ENCODE data around the gene TMEM53. TPM values are rescaled to one million over a fixed set of nuclear protein-coding genes. Genes with fewer than 3 reads are reported as not detected.
"Not testable (repeated sequence)": the region's sequence is repeated elsewhere in the genome, so short reads cannot be mapped to it uniquely, and the experiment has no call there.

Gene TMEM53
- total RNA-seq, 2 experiments from 2014 or later = 4.3 to 5.5 TPM

DNA sequence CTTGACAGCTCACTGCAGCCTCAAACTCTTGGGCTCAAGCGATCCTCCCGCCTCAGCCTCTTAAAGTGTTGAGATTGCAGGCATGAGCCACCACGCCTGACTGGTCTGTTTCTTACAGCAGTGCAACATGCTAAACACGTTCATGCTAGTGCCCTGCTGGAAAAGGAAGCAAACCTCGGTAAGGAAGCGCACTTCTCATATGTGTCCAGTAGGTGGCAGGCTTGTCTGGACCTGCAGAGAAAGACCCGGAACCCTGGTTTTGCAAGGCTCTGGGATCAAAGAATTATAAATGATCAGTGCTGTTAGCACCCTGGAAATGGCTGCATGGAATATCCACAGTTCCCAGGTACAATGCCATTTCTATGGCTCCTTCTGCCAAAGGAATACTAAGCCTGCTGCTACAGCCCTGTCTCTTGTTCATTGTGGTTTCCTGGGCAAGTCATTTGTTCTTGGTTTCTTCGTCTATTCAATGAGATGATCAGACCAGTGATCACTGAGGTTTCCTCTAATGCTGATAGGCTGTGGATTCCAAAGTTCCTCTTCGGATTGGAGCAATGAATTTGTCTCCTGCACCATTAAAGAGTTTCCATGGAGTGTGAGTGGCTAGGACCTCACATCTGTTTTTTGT lies 40.8 kb upstream of the TMEM53 start:
- ATAC-seq (peak; percentile 81), DNase-seq (peak; percentile 79)
- Mint-ChIP-seq H3K36me3 (ENCODE audit: low read depth) (no peaks in the 10 kb centered on the region), H3K27ac (peak overlapping the region; percentile 67), H3K4me1 (peaks cover 48% of the 10 kb centered on the region), H3K27me3 (no peaks in the 10 kb centered on the region), H3K9me3 (ENCODE audit: low read depth) (no peaks in the 10 kb centered on the region), H3K4me3 (peak overlapping the region; percentile 16)
- intact Hi-C loops (cut with DNase I, micrococcal nuclease) = loop anchor here (2.0 kb wide), 2 partner anchors 16 to 778 kb away; partner anchors contain the start of gene RNU5D-1 (in 1 of the 2)
- POLR2A ChIA-PET = interaction anchor here (0.6 kb wide), 2 partner anchors 293 to 899 kb away, joined by 3 to 4 read pairs; no protein-coding TSS in a partner anchor
- CTCF ChIA-PET = interaction anchor here (0.6 to 5.7 kb wide), 8 partner anchors 9 to 477 kb away, joined by 3 to 34 read pairs (median 4); partner anchors contain the start of genes RNU5D-1 and TMEM53

DNA sequence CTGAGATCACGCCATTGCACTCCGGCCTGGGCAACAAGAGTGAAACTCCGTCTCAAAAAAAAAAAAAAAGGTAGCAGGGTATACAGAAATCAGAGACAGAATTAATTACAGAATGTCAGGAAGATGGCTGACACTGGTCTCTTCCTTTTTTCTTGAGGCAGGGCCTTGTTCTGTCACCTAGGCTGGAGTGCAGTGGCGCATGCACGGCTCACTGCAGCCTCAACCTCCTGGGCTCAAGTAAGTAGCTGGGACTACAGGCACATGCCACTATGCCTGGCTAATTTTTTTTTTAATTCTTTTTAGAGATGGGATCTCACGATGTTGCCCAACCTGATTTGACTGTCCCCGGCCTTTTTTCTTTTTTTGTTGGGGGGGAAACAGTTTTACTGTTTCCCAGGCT lies 40.3 kb upstream of the TMEM53 start:
- H3K27ac Mint-ChIP-seq = peak overlapping the region; percentile 67
- ChIA-PET CTCF (interaction anchor here (0.6 to 4.1 kb wide), 7 partner anchors 8 to 476 kb away, joined by 3 to 17 read pairs (median 3); partner anchors contain the start of genes RNU5D-1 and TMEM53), POLR2A (no interaction called here)
- DNase-seq = no peak
- intact Hi-C loops (cut with DNase I, micrococcal nuclease) = loop anchor here (2.0 kb wide), 2 partner anchors 16 to 778 kb away; partner anchors contain the start of gene RNU5D-1 (in 1 of the 2)
- H3K27me3 Mint-ChIP-seq = no peaks in the 10 kb centered on the region
- H3K36me3 Mint-ChIP-seq (ENCODE audit: low read depth) = no peaks in the 10 kb centered on the region
- H3K4me1 Mint-ChIP-seq = peaks cover 43% of the 10 kb centered on the region
- no peaks in the 10 kb centered on the region for H3K9me3 Mint-ChIP-seq (ENCODE audit: low read depth)
- no peak overlapping the region for H3K4me3 Mint-ChIP-seq
- no peak for ATAC-seq

DNA sequence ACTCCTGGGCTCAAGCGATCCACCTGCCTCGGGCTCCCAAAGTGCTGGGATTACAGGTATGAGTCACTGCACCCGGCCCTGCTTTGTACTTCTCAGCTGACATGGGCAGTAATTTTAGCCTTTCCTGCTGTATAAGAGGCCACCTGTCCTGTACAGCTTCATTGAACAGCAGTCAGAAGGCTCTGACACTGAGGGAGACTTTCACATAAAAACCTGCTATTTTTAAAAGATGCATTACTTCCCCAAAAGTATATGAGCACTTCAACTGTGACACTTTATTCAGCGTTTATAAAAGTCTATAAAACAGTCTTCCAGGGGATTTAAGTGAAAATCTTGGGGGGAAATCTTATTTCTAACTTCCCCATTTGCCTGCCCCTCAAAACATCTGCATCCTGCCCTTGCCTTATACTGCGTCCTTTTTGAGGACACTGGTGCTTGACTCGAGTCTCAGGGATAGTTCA lies 39.1 kb upstream of the TMEM53 start:
- Mint-ChIP-seq H3K4me3 (no peak overlapping the region), H3K36me3 (ENCODE audit: low read depth) (no peaks in the 10 kb centered on the region), H3K4me1 (peaks cover 40% of the 10 kb centered on the region), H3K27me3 (no peaks in the 10 kb centered on the region), H3K9me3 (ENCODE audit: low read depth) (no peaks in the 10 kb centered on the region), H3K27ac (no peak overlapping the region)
- no peak for DNase-seq
- POLR2A ChIA-PET = interaction anchor here (0.6 to 3.6 kb wide), 4 partner anchors 8 to 228 kb away, joined by 3 to 15 read pairs (median 5); no protein-coding TSS in a partner anchor
- no peak for ATAC-seq
- CTCF ChIA-PET = interaction anchor here (1.0 to 1.8 kb wide), 2 partner anchors 17 to 39 kb away, joined by 3 read pairs; partner anchors contain the start of gene TMEM53
- intact Hi-C loops (cut with DNase I, micrococcal nuclease) = no loop called here

DNA sequence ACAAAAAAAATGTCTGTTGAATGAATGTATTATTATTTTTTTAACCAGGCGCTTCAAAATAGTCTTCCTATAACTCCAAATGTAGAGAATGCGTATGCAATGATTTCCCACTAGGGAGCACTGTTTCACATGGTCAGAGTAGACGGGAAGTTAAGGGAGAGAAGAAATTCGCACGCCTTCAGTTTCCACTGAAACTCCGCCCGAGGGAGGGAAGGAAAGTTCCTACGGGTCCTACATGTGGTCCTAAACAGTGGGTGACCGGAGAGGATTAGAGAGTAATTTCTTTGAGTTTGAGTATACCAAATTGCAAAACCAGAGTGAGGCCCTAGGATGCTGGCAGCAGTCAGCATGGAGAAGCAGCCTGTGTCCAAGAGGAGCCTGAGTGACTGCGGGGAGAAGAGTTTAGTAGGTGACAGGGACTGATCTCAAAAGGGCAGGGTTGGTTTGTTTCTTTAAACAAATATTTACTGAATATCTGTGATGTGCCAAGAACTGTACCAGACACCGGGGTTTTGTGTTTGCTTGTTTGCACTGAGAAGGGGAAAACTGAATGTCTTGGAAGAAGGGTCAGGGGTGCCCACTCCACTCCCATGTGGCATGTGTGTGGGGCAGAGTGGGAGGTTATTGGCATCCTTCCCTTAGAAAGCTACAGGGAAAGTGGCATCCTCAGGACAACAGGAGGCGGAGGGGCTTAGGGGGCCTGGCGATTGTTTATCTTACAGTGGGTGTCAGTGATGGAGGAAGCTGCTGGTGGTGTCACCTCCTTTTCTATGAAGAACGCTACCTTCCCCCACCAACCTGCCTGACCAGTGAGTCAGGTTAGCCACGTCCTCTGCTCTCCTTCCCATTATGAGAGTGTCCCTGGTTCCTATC lies 33.9 kb upstream of the TMEM53 start:
- Mint-ChIP-seq H3K4me3 (peak overlapping the region; percentile 42), H3K36me3 (ENCODE audit: low read depth) (no peaks in the 10 kb centered on the region), H3K9me3 (ENCODE audit: low read depth) (no peaks in the 10 kb centered on the region), H3K27ac (peak overlapping the region; percentile 62), H3K4me1 (peaks cover 14% of the 10 kb centered on the region), H3K27me3 (no peaks in the 10 kb centered on the region)
- intact Hi-C loops (cut with DNase I, micrococcal nuclease) = no loop called here
- peak; percentile 83 for ATAC-seq
- peak; percentile 43 for DNase-seq
- POLR2A ChIA-PET = interaction anchor here (1.0 kb wide), 1 partner anchor 13 kb away, joined by 6 read pairs; no protein-coding TSS in a partner anchor
- CTCF ChIA-PET = interaction anchor here (0.6 to 1.6 kb wide), 4 partner anchors 10 to 120 kb away, joined by 4 to 7 read pairs (median 6); partner anchors contain the start of gene RPS8

DNA sequence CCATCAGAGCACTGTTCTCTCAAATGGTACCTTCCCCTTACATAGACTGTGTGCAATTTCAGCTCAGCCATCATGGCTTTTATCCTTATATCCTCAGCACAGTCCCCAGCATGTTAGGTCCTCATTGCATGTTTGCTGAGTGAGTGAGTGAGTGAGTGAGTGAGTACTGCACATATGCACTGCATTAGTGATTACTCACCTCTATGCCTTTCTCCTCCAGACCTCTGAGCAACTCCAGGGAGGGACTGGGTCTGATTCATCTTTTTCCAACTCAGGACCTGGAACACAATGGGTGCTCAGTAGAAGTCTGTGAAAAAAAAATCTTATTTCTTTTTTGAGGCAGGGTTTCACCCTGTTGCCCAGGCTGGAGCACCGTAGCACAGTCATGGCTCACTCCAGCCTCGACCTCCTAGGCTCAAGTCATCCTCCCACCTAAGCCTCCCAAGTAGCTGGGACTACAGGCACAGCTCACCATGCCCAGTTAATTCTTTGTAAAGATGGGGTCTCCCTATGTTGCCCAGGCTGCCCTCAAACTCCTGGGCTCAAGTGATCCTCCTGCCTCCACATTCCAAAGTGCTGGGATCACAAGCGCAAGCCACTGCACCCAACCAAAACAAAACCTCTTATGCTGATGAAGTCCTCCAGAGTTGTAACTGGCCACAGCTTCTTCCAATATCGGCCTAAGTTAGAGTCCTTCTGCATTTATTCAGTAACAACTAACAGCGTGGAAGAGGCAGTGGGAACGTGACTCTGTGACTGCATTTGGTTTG lies 33.0 kb upstream of the TMEM53 start:
- Mint-ChIP-seq H3K9me3 (ENCODE audit: low read depth) (no peaks in the 10 kb centered on the region), H3K27me3 (no peaks in the 10 kb centered on the region), H3K4me3 (no peak overlapping the region), H3K27ac (no peak overlapping the region), H3K4me1 (peaks cover 14% of the 10 kb centered on the region), H3K36me3 (ENCODE audit: low read depth) (no peaks in the 10 kb centered on the region)
- ATAC-seq = peak; percentile 45
- DNase-seq = no peak
- ChIA-PET CTCF (interaction anchor here (0.5 to 3.1 kb wide), 6 partner anchors 9 to 116 kb away, joined by 3 to 17 read pairs (median 3); no protein-coding TSS in a partner anchor), POLR2A (interaction anchor here (2.5 kb wide), 1 partner anchor 14 kb away, joined by 16 read pairs; no protein-coding TSS in a partner anchor)
- intact Hi-C loops (cut with DNase I, micrococcal nuclease) = no loop called here

DNA sequence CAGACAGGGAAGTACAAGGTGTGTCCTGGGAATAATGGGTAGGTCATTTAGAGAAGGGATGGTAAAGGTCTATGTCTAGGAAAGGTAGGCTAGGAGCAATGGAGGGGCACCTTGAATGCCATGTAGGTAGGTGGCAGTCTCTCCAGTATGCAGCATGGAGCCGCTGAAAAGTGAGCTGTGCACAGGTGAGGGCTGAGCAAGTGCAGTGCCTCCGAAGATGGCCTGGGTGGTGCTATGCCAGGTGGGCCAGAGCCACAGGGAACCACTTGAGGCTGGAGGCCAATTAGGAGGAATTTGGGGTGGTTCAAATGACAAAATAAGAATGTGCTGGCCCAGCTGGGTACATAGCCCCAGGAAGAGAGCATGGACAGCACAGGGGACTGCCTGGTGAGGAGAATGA lies 31.7 kb upstream of the TMEM53 start:
- Mint-ChIP-seq H3K9me3 (ENCODE audit: low read depth) (no peaks in the 10 kb centered on the region), H3K27me3 (no peaks in the 10 kb centered on the region), H3K4me3 (no peak overlapping the region), H3K27ac (no peak overlapping the region), H3K36me3 (ENCODE audit: low read depth) (no peaks in the 10 kb centered on the region), H3K4me1 (peaks cover 14% of the 10 kb centered on the region)
- intact Hi-C loops (cut with DNase I, micrococcal nuclease) = no loop called here
- POLR2A ChIA-PET = interaction anchor here (2.5 kb wide), 1 partner anchor 16 kb away, joined by 16 read pairs; no protein-coding TSS in a partner anchor
- no peak for DNase-seq
- CTCF ChIA-PET = interaction anchor here (0.6 to 3.1 kb wide), 4 partner anchors 8 to 1203 kb away, joined by 3 to 17 read pairs (median 4); partner anchors contain the start of gene UROD
- ATAC-seq = no peak

DNA sequence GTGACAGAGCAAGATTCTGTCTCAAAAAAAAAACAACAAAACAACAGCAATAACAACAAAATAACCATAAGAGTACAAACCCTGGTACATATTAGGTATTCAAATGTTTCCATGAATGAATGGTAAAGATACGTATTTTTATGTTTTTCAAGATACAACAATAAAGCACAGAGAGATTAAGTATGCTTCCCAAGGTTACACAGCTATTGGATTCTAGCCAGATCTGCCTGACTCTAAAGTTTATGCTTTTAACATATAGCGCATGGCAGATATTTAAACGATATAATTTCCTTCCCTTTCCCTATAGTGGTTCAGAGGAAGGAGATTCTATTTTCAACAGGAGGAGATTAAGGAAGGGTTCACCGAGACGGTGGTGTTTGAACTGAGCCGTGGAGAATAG lies 31.2 kb upstream of the TMEM53 start:
- H3K36me3 Mint-ChIP-seq (ENCODE audit: low read depth) = no peaks in the 10 kb centered on the region
- DNase-seq (no peak), ATAC-seq (no peak)
- H3K4me3 Mint-ChIP-seq = no peak overlapping the region
- H3K9me3 Mint-ChIP-seq (ENCODE audit: low read depth) = no peaks in the 10 kb centered on the region
- H3K4me1 Mint-ChIP-seq = peaks cover 14% of the 10 kb centered on the region
- POLR2A ChIA-PET = interaction anchor here (2.5 kb wide), 1 partner anchor 16 kb away, joined by 16 read pairs; no protein-coding TSS in a partner anchor
- no peaks in the 10 kb centered on the region for H3K27me3 Mint-ChIP-seq
- H3K27ac Mint-ChIP-seq = no peak overlapping the region
- intact Hi-C loops (cut with DNase I, micrococcal nuclease) = no loop called here
- CTCF ChIA-PET = interaction anchor here (2.0 to 3.1 kb wide), 2 partner anchors 11 to 53 kb away, joined by 6 to 17 read pairs; no protein-coding TSS in a partner anchor

DNA sequence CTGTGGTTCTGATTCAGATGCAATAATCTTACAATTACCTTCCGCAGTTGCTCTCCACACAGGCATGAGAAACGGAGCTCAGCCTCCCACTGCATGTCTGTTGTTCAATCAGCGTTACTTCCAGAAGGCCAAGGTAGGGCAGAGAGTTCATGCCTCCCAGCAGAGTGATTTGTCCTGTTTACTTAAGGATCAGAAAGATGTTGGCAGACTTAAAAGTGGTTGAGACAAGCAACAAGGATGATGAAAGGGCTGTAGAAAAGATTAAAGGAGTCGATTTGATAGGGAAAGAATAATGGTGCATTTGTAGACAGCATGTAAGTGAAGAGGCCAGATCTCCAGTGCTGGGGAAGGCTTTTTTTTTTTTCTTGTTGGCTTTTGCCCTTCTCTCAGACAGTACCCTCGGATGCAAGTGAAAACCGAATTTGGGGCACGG lies 26.9 kb upstream of the TMEM53 start:
- Mint-ChIP-seq H3K9me3 (ENCODE audit: low read depth) (no peaks in the 10 kb centered on the region), H3K27me3 (no peaks in the 10 kb centered on the region), H3K36me3 (ENCODE audit: low read depth) (no peaks in the 10 kb centered on the region), H3K27ac (no peak overlapping the region), H3K4me1 (peaks cover 21% of the 10 kb centered on the region), H3K4me3 (no peak overlapping the region)
- intact Hi-C loops (cut with DNase I, micrococcal nuclease) = no loop called here
- CTCF ChIA-PET = interaction anchor here (0.6 to 1.1 kb wide), 3 partner anchors 26 to 976 kb away, joined by 3 to 4 read pairs (median 3); no protein-coding TSS in a partner anchor
- DNase-seq (no peak), ATAC-seq (no peak)
- POLR2A ChIA-PET = no interaction called here

DNA sequence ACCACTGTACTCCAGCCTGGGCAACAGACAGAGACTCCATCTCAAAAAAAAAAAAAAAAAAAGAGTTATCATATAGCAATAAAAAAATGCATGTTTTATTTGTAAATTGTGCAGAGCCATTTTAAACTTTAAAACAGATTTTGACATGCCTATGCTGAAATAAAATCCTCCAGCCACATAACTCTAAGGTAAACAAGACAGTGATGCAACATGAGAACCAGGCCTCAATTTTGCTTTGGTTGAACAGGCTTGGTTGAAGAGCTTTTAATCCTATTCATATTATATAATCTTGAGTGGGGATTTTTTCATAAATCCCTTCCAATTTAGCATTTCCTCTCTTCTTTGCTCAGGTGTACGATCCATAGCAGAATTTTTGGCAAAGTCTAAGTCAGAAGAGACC lies 26.3 kb upstream of the TMEM53 start:
- ChIA-PET CTCF (interaction anchor here (0.6 to 1.1 kb wide), 3 partner anchors 25 to 976 kb away, joined by 3 to 4 read pairs (median 3); no protein-coding TSS in a partner anchor), POLR2A (no interaction called here)
- Mint-ChIP-seq H3K27me3 (no peaks in the 10 kb centered on the region), H3K36me3 (ENCODE audit: low read depth) (no peaks in the 10 kb centered on the region), H3K4me3 (no peak overlapping the region), H3K27ac (no peak overlapping the region), H3K9me3 (ENCODE audit: low read depth) (no peaks in the 10 kb centered on the region), H3K4me1 (peaks cover 22% of the 10 kb centered on the region)
- ATAC-seq (no peak), DNase-seq (no peak)
- intact Hi-C loops (cut with DNase I, micrococcal nuclease) = no loop called here

DNA sequence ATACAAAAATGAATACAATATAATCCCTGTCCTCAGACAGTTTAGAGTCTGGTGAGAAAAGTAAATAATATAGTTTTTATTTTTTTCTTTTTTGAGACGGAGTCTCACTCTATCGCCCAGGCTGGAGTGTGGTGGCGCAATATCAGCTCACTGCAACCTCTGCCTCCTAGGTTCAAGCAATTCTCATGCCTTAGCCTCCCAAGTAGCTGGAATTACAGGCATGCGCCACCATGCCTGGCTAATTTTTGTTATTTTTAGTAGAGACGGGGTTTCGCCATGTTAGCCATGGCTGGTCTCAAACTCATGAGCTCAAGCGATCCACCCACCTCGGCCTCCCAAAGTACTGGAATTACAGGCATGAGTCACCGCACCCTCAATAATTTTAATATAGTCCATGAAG lies 25.1 kb upstream of the TMEM53 start:
- ATAC-seq, CTCF ChIA-PET, POLR2A ChIA-PET: not testable (repeated sequence)

More for the DNA sequence above, 25.1 kb upstream of the TMEM53 start:
- intact Hi-C loops (cut with DNase I, micrococcal nuclease); DNase-seq; H3K27me3 Mint-ChIP-seq; H3K4me3 Mint-ChIP-seq; H3K36me3 Mint-ChIP-seq (ENCODE audit: low read depth); H3K27ac Mint-ChIP-seq; H3K9me3 Mint-ChIP-seq (ENCODE audit: low read depth): not testable (repeated sequence)
- peaks cover 22% of the 10 kb centered on the region for H3K4me1 Mint-ChIP-seq

All from activated CD4-positive, alpha-beta T cell treated with anti-CD3 and anti-CD28 coated beads for 36 hours (primary cell).